PC-9 (cell line): Measurements from ENCODE around the gene CARD11. TPM values are rescaled to one million over a fixed set of nuclear protein-coding genes. Genes with fewer than 3 reads are reported as not detected.

Source experiments
- BruUV-seq: library from RNA; stranded (reverse); fragments of 400-500 nt; replicated peaks from 2 replicates; lab custom pipeline; 2021; lab: Mats Ljungman, UMichigan
- CTCF ChIA-PET: fragments of 300-600 bp; sonication (Branson Sonifier 250); formaldehyde crosslinking; loops from one replicate; lab custom pipeline; 2022; ENCODE audit warnings: antibody characterized with exemption; lab: Charles Lee
- POLR2A ChIA-PET: fragments of 300-600 bp; sonication (Branson Sonifier 250); formaldehyde crosslinking; loops from one replicate; lab custom pipeline; 2022; ENCODE audit warnings: antibody characterized with exemption; ENCODE audit not compliant: unreplicated experiment; lab: Charles Lee
- DNase-seq, 2 experiments: peaks; one replicate each; pipeline versions ENCODE4 v3.0.0 to v3.0.0-alpha.2; 2015 to 2022; ENCODE audit warnings: mixed read lengths in 1 of 2
- H2AFZ ChIP-seq: fragments of 200-600 bp; sonication (generic); 2 replicates; pipeline ENCODE4 v1.8.1; 2017; ENCODE audit warnings: antibody characterized with exemption
- H3F3A ChIP-seq: fragments of 200-600 bp; sonication (generic); 2 replicates; pipeline ENCODE4 v1.8.1; 2017; ENCODE audit warnings: antibody characterized with exemption, mild to moderate bottlenecking, low read depth; ENCODE audit not compliant: insufficient read depth
- H3K27ac ChIP-seq: fragments of 200-600 bp; sonication (generic); 2 replicates; pipeline ENCODE4 v1.6.1; 2016; ENCODE audit warnings: mixed run types
- H3K27me3 ChIP-seq: fragments of 200-600 bp; sonication (generic); 2 replicates; pipeline ENCODE4 v1.6.1; 2016; ENCODE audit warnings: low read depth, mixed run types; ENCODE audit not compliant: insufficient read depth
- H3K36me3 ChIP-seq: fragments of 200-600 bp; sonication (generic); 2 replicates; pipeline ENCODE4 v1.6.1; 2016; ENCODE audit warnings: low read depth, mixed run types
- H3K4me1 ChIP-seq: fragments of 200-600 bp; sonication (generic); replicated peaks from 2 replicates; pipeline ENCODE4 v1.6.1; 2016; ENCODE audit warnings: mixed run types; ENCODE audit not compliant: insufficient read depth
- H3K4me2 ChIP-seq: fragments of 200-600 bp; sonication (generic); 2 replicates; pipeline ENCODE4 v1.6.1; 2017; ENCODE audit warnings: mixed run types
- H3K4me3 ChIP-seq: fragments of 200-600 bp; sonication (generic); 2 replicates; pipeline ENCODE4 v1.6.1; 2016; ENCODE audit warnings: mixed run types
- H3K79me2 ChIP-seq: fragments of 200-600 bp; sonication (generic); 2 replicates; pipeline ENCODE4 v1.6.1; 2017; ENCODE audit warnings: low read depth, mixed run types
- H3K9me2 ChIP-seq: fragments of 200-600 bp; sonication (generic); 2 replicates; pipeline ENCODE4 v1.8.1; 2017; ENCODE audit warnings: mild to moderate bottlenecking; ENCODE audit not compliant: insufficient read depth
- H3K9me3 ChIP-seq: fragments of 200-600 bp; sonication (generic); 2 replicates; pipeline ENCODE4 v1.8.1; 2016; ENCODE audit warnings: low read depth; ENCODE audit not compliant: insufficient read depth
- H4K20me1 ChIP-seq: fragments of 200-600 bp; sonication (generic); 2 replicates; pipeline ENCODE4 v1.8.1; 2017; ENCODE audit not compliant: insufficient read depth
- CTCF ChIP-seq: fragments of 200-600 bp; sonication (generic); conservative IDR thresholded peaks from 2 replicates; pipeline ENCODE4 v1.6.1; 2017; ENCODE audit warnings: mixed run types, antibody characterized with exemption, mild to moderate bottlenecking, moderate library complexity
- EZH2 ChIP-seq: fragments of 200-600 bp; sonication (generic); IDR thresholded peaks from 2 replicates; pipeline ENCODE4 v1.8.0; 2017; ENCODE audit warnings: antibody characterized with exemption, low read depth
- intact Hi-C: fragments of 100-400 bp; cut with micrococcal nuclease; formaldehyde crosslinking; loops from one replicate; pipeline ENCODE4 v1.10.0; 2022; ENCODE audit not compliant: unreplicated experiment
- total RNA-seq: library from RNA; stranded (reverse); gene quantifications from 2 replicates; pipeline ENCODE4 v1.2.3, GENCODE V29; 2021

Gene CARD11
- total RNA-seq, 1 experiment from 2014 or later: 62.6 TPM

GRCh38 chr7:2883101-2883500 is 160.6 kb downstream of the CARD11 start:
- no peaks in the 10 kb centered on the region for H3K36me3 ChIP-seq
- H3K4me2 ChIP-seq: no peak overlapping the region
- H3K4me3 ChIP-seq: no peak overlapping the region
- H3F3A ChIP-seq: peaks cover 22% of the 10 kb centered on the region
- H3K27me3 ChIP-seq: no peaks in the 10 kb centered on the region
- H3K9me2 ChIP-seq: no peaks in the 10 kb centered on the region
- POLR2A ChIA-PET: interaction anchor here (0.6 kb wide), 1 partner anchor 122 kb away, joined by 8 read pairs; no protein-coding TSS in a partner anchor
- DNase-seq: no peak
- no peaks in the 10 kb centered on the region for H3K9me3 ChIP-seq
- no peaks in the 10 kb centered on the region for H4K20me1 ChIP-seq
- H3K27ac ChIP-seq: no peak overlapping the region
- no peaks in the 10 kb centered on the region for H3K4me1 ChIP-seq
- no peaks in the 10 kb centered on the region for H3K79me2 ChIP-seq
- CTCF ChIA-PET: interaction anchor here (0.6 kb wide), 1 partner anchor 18 kb away, joined by 3 read pairs; no protein-coding TSS in a partner anchor
- TF ChIP-seq EZH2 (no peak), CTCF (no peak)
- BruUV-seq: no TSS peak
- intact Hi-C loops: no loop called here
- H2AFZ ChIP-seq: no peak overlapping the region

GRCh38 chr7:2882111-2882510 is 161.6 kb downstream of the CARD11 start:
- Histone ChIP-seq H3K9me3 (no peaks in the 10 kb centered on the region), H4K20me1 (no peaks in the 10 kb centered on the region), H3K4me2 (no peak overlapping the region), H3K4me1 (no peaks in the 10 kb centered on the region), H3K27ac (no peak overlapping the region), H3K27me3 (no peaks in the 10 kb centered on the region), H3K36me3 (no peaks in the 10 kb centered on the region), H3F3A (peaks cover 22% of the 10 kb centered on the region), H3K4me3 (no peak overlapping the region), H3K9me2 (no peaks in the 10 kb centered on the region), H2AFZ (no peak overlapping the region), H3K79me2 (no peaks in the 10 kb centered on the region)
- BruUV-seq: no TSS peak
- intact Hi-C loops: no loop called here
- TF ChIP-seq CTCF: no peak
- no peak for TF ChIP-seq EZH2
- POLR2A ChIA-PET: no interaction called here
- CTCF ChIA-PET: no interaction called here
- no peak for DNase-seq

DNA sequence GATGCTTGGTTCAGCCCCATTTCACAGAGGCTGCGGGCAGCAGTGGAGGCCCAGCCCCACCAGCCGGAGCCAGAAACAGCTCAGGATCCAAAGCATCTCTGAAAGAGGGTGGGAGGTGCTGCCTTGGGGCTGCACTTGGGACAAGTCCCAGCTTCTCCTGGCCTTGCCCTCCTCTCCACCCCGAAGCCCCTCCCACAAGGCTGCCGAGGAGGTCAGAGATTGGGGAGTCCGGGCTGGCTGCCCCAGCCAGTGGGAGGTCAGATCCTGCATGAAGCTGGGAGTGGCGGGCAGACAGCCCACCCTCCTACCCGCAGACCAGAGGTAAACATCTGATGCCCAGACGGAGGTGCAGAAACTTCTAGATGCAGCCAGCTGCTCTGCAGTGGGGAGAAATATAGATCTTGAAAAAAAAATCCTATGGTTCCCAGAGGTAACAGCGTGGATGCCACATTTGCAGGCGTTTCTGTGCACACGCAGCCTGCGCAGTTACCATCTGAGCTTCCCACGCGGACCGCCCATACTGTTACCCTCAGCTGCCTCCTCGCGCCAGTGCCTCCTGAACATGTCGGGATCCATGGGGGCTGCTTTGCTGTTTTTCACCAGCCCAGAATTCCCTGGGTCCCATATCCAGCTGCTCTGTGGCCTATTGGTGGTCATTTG is 162.7 kb downstream of the CARD11 start:
- Histone ChIP-seq H3K4me1 (no peaks in the 10 kb centered on the region), H4K20me1 (no peaks in the 10 kb centered on the region), H3K9me2 (no peaks in the 10 kb centered on the region), H3K36me3 (no peaks in the 10 kb centered on the region), H3K4me3 (no peak overlapping the region), H3K27ac (no peak overlapping the region), H3K9me3 (no peaks in the 10 kb centered on the region), H2AFZ (no peak overlapping the region), H3K79me2 (no peaks in the 10 kb centered on the region), H3K27me3 (no peaks in the 10 kb centered on the region), H3K4me2 (peak overlapping the region; percentile 23; the same call in 1 of the 2 replicates), H3F3A (peaks cover 21% of the 10 kb centered on the region)
- no TSS peak for BruUV-seq
- POLR2A ChIA-PET: no interaction called here
- TF ChIP-seq EZH2 (no peak), CTCF (no peak)
- CTCF ChIA-PET: no interaction called here
- DNase-seq: no peak
- intact Hi-C loops: no loop called here
